OCI-LY1 (cell line): ENCODE data around the gene SOCS6.
"Not testable (repeated sequence)": the region's sequence is repeated elsewhere in the genome, so short reads cannot be mapped to it uniquely, and the experiment has no call there.

ENCODE experiments used
- CTCF ChIP-seq: fragments of 200-600 bp; sonication (generic), shearing (Covaris generic); IDR thresholded peaks from 2 replicates; pipeline ENCODE4 v1.5.1; 2017; ENCODE audit warnings: mild to moderate bottlenecking, antibody characterized with exemption, low read length, moderate library complexity, mixed read lengths
- EZH2 ChIP-seq: fragments of 200-600 bp; sonication (generic), shearing (Covaris generic); IDR thresholded peaks from 2 replicates; pipeline ENCODE4 v1.8.0; 2017; ENCODE audit warnings: borderline replicate concordance, mixed run types, mild to moderate bottlenecking, antibody characterized with exemption, low read length, moderate library complexity, mixed read lengths

- TF ChIP-seq CTCF, EZH2: not testable (repeated sequence)
Measured at GRCh38 chr18:70367344-70367743, 78.5 kb downstream of the SOCS6 start.
